HepG2 (cell line): ENCODE measurements around the gene GOLGA6C. TPM values are rescaled to one million over a fixed set of nuclear protein-coding genes. Genes with fewer than 3 reads are reported as not detected.
"Not testable (repeated sequence)": the region's sequence is repeated elsewhere in the genome, so short reads cannot be mapped to it uniquely, and the experiment has no call there.

Experiments used
- ATAC-seq: fragments of 200-7000 bp; cut with Tn5 transposase; 3 replicates; pipeline ENCODE4 v1.9.1; 2020; ENCODE audit warnings: mild to moderate bottlenecking, moderate library complexity
- BruUV-seq: library from RNA; stranded (reverse); fragments of 400-500 nt; replicated peaks from 2 replicates; lab custom pipeline; 2021; lab: Mats Ljungman, UMichigan
- CTCF ChIA-PET: fragments of 300-600 bp; formaldehyde crosslinking; extraction: SDS; loops from one replicate; lab custom pipeline; 2021; ENCODE audit warnings: low total read pairs, inconsistent platforms, low intra/inter-chr PET ratio; lab: Yijun Ruan, JAX
- POLR2A ChIA-PET: fragments of 350-600 bp; sonication (Branson Sonifier 250); formaldehyde crosslinking; loops from one replicate; lab custom pipeline; 2020; ENCODE audit warnings: antibody characterized with exemption, inconsistent platforms; lab: Yijun Ruan, JAX
- DNase-seq: peaks from one replicate; pipeline ENCODE4 v3.0.0-alpha.2; 2015; ENCODE audit warnings: low spot score
- FAIRE-seq: peaks from 3 replicates; lab custom pipeline; 2011; peaks lifted over from hg19 to GRCh38; lab: Jason Lieb, UNC
- H2AFZ ChIP-seq: one replicate; pipeline ENCODE4 v1.6.1; 2011; ENCODE audit warnings: low read length, inconsistent platforms
- H3K27ac ChIP-seq: fragments of 300-600 bp; 3 replicates; pipeline ENCODE4 v1.8.0; 2011; ENCODE audit warnings: mixed run types, mild to moderate bottlenecking, mixed read lengths, low read length, inconsistent platforms; ENCODE audit not compliant: insufficient read depth; ENCODE audit errors: extremely low read length
- H3K27me3 ChIP-seq, 2 experiments: fragments of 200-600 bp in 1 of 2; 2 replicates in 1 of 2; 3 replicates in 1 of 2; pipeline versions ENCODE4 v1.6.0 to v1.8.0; 2011; ENCODE audit warnings: low read length in 2 of 2, mild to moderate bottlenecking in 2 of 2, moderate library complexity in 2 of 2, inconsistent platforms in 1 of 2; ENCODE audit not compliant: insufficient read depth in 2 of 2, control insufficient read depth in 1 of 2
- H3K36me3 ChIP-seq, 2 experiments: fragments of 200-600 bp in 1 of 2; replicated peaks in 1 of 2; 2 replicates in 1 of 2; 3 replicates in 1 of 2; pipeline versions ENCODE4 v1.5.1 to v1.8.0; 2011; ENCODE audit warnings: low read length in 2 of 2, inconsistent platforms in 1 of 2; ENCODE audit not compliant: insufficient read depth in 2 of 2, control insufficient read depth in 1 of 2
- H3K4me1 ChIP-seq: 2 replicates; pipeline ENCODE4 v1.5.1; 2012; ENCODE audit warnings: low read length, inconsistent platforms; ENCODE audit not compliant: insufficient read depth
- H3K4me2 ChIP-seq: 2 replicates; pipeline ENCODE4 v1.6.0; 2011; ENCODE audit warnings: low read depth, low read length, inconsistent platforms
- H3K4me3 ChIP-seq, 3 experiments: fragments of 200-600 bp in 1 of 3; sonication (generic), shearing (Covaris generic) in 1 of 3; replicated peaks in 1 of 3; 2 replicates each; pipeline ENCODE4 v1.5.1; 2011 to 2016; ENCODE audit warnings: low read length in 3 of 3, inconsistent platforms in 2 of 3, low read depth in 2 of 3, mild to moderate bottlenecking in 2 of 3, control low read depth in 1 of 3, mixed read lengths in 1 of 3; ENCODE audit not compliant: insufficient read depth in 1 of 3
- H3K79me2 ChIP-seq: one replicate; pipeline ENCODE4 v1.6.1; 2011; ENCODE audit warnings: low read length, inconsistent platforms; ENCODE audit not compliant: insufficient read depth
- H3K9ac ChIP-seq: 2 replicates; pipeline ENCODE4 v1.6.0; 2011; ENCODE audit warnings: mild to moderate bottlenecking, low read depth, low read length, inconsistent platforms; ENCODE audit not compliant: insufficient read depth
- H3K9me3 ChIP-seq: 2 replicates; pipeline ENCODE4 v1.5.1; 2012; ENCODE audit warnings: mild to moderate bottlenecking, low read length
- H4K20me1 ChIP-seq: 2 replicates; pipeline ENCODE4 v1.6.0; 2011; ENCODE audit warnings: inconsistent platforms, mild to moderate bottlenecking, low read length, moderate library complexity; ENCODE audit not compliant: insufficient read depth
- BCL6 ChIP-seq: IDR thresholded peaks from 2 replicates; pipeline ENCODE4 v1.6.1; 2016; ENCODE audit warnings: missing genetic modification reagents, missing compliant biosample characterization
- CENPT ChIP-seq: sonication (generic); formaldehyde crosslinking; IDR thresholded peaks from 2 replicates; pipeline ENCODE4 v1.8.0; 2022; ENCODE audit warnings: low read depth, mild to moderate bottlenecking, moderate library complexity, missing genetic modification reagents
- DZIP1 ChIP-seq: sonication (generic); formaldehyde crosslinking; IDR thresholded peaks from 2 replicates; pipeline ENCODE4 v1.5.0; 2020; ENCODE audit warnings: mild to moderate bottlenecking, missing genetic modification reagents
- FOXP4 ChIP-seq: sonication (generic); formaldehyde crosslinking; IDR thresholded peaks from 2 replicates; pipeline ENCODE4 v1.4.0; 2020; ENCODE audit warnings: missing genetic modification reagents
- MED1 ChIP-seq: sonication (generic); formaldehyde crosslinking; IDR thresholded peaks from 2 replicates; pipeline ENCODE4 v1.4.0; 2020; ENCODE audit warnings: missing genetic modification reagents
- MXD1 ChIP-seq: sonication (generic); formaldehyde crosslinking; IDR thresholded peaks from 2 replicates; pipeline ENCODE4 v1.4.0; 2020; ENCODE audit warnings: mild to moderate bottlenecking, missing genetic modification reagents
- NFYC ChIP-seq: IDR thresholded peaks from 2 replicates; pipeline ENCODE4 v1.6.1; 2016; ENCODE audit warnings: missing genetic modification reagents, missing compliant biosample characterization
- NR2F1 ChIP-seq, 2 experiments: fragments of 450-650 bp in 1 of 2; formaldehyde crosslinking in 1 of 2; IDR thresholded peaks; 2 replicates each; pipeline versions ENCODE4 v1.5.0 to v1.6.1; 2016 to 2020; ENCODE audit warnings: mild to moderate bottlenecking in 1 of 2, missing compliant biosample characterization in 1 of 2, missing genetic modification reagents in 1 of 2, moderate library complexity in 1 of 2
- TEAD2 ChIP-seq: sonication (generic); formaldehyde crosslinking; IDR thresholded peaks from 2 replicates; pipeline ENCODE4 v1.9.0; 2021; ENCODE audit warnings: missing genetic modification reagents
- ZBTB44 ChIP-seq: sonication (generic); formaldehyde crosslinking; IDR thresholded peaks from 2 replicates; pipeline ENCODE4 v1.4.0; 2020; ENCODE audit warnings: missing genetic modification reagents
- ZNF335 ChIP-seq: sonication (generic); formaldehyde crosslinking; IDR thresholded peaks from 2 replicates; pipeline ENCODE4 v1.4.0; 2020; ENCODE audit warnings: missing genetic modification reagents
- ZNF724P ChIP-seq: sonication (generic); formaldehyde crosslinking; IDR thresholded peaks from 2 replicates; pipeline ENCODE4 v1.8.0; 2022; ENCODE audit warnings: missing genetic modification reagents, borderline replicate concordance
- WGBS: methylation state at CpG from one replicate; pipeline ENCODE4 v1.1.6; 2017; ENCODE audit warnings: low lambda C conversion rate; 5-methylcytosine and 5-hydroxymethylcytosine counted together
- in situ Hi-C: cut with HindIII; loops from 2 replicates; pipeline ENCODE4 v1.10.0; 2017; ENCODE audit warnings: low pct_unique_long_range_greater_than_20kb; ENCODE audit not compliant: extremely low pct_ligation_motif_present
- intact Hi-C: fragments of 100-400 bp; cut with micrococcal nuclease; formaldehyde crosslinking; loops from one replicate; pipeline ENCODE4 v1.10.0; 2022; ENCODE audit not compliant: unreplicated experiment
- polyA plus RNA-seq, 8 experiments: library from polyadenylated mRNA; depleted of rRNA in 3 of 8; stranded (reverse) in 7 of 8; unstranded in 1 of 8; fragments of >200 nt; fragmentation: Illumina TruSeq in 4 of 8; extraction: Trizol in 4 of 8; gene quantifications; 2 replicates each; pipeline versions ENCODE4 v1.2.1 to v1.2.3, GENCODE V29; 2011 to 2016; ENCODE audit warnings: low read depth in 4 of 8, missing spikeins in 1 of 8, mixed read lengths in 1 of 8; ENCODE audit not compliant: insufficient read depth in 1 of 8
- total RNA-seq, 5 experiments: library from RNA; depleted of rRNA; stranded (reverse); fragments of >200 nt; fragmentation: Illumina TruSeq; extraction: Trizol; gene quantifications; 2 replicates each; pipeline ENCODE4 v1.2.3, GENCODE V29; 2016; ENCODE audit warnings: low read depth in 1 of 5

Gene GOLGA6C
- total and polyA plus RNA-seq, 2 of the 13 experiments (the other 11 are each of a cell fraction or from before 2014, with no cell fraction given) = not detected

- ATAC-seq (no peak), DNase-seq (no peak), FAIRE-seq (no peak)
- no peaks in the 10 kb centered on the region for H3K79me2 ChIP-seq
- peaks cover 0 to 13% of the 10 kb centered on the region in 2 experiments; a peak in 3 of 5 replicates for H3K27me3 ChIP-seq
- no peak overlapping the region for H2AFZ ChIP-seq
- TF ChIP-seq DZIP1 (CRISPR knock-in tag) = no peak
- TF ChIP-seq MED1 (CRISPR knock-in tag) = no peak
- TF ChIP-seq TEAD2 (CRISPR knock-in tag) = no peak
- no peak for TF ChIP-seq NFYC (CRISPR knock-in tag)
- TF ChIP-seq ZNF724P (CRISPR knock-in tag) = no peak
- TF ChIP-seq BCL6 = no peak
- TF ChIP-seq CENPT = no peak
- no peak for TF ChIP-seq NR2F1 (CRISPR knock-in tag; IDR thresholded peaks at IDR 0.05)
- no peak for TF ChIP-seq MXD1 (CRISPR knock-in tag)
- TF ChIP-seq ZBTB44 (CRISPR knock-in tag) = no peak
- TF ChIP-seq ZNF335 = no peak
- no peak for TF ChIP-seq FOXP4
- in situ Hi-C loops = no loop called here
- 23% methylated on average over 4 of the region's 9 CpGs for WGBS
- H3K4me3 ChIP-seq = no peak overlapping the region
- CTCF ChIA-PET = no interaction called here
- H3K27ac ChIP-seq = no peak overlapping the region
- no peaks in the 10 kb centered on the region for H3K9me3 ChIP-seq
- intact Hi-C loops = loop anchor here (10.0 kb wide), 1 partner anchor 268 kb away; no protein-coding TSS in a partner anchor
- BruUV-seq = no TSS peak
- H3K4me2 ChIP-seq = no peak overlapping the region
- H3K36me3 ChIP-seq = no peaks in the 10 kb centered on the region
- H4K20me1 ChIP-seq = no peaks in the 10 kb centered on the region
- POLR2A ChIA-PET = no interaction called here
- no peaks in the 10 kb centered on the region for H3K4me1 ChIP-seq
- H3K9ac ChIP-seq = no peak overlapping the region
Measured at GRCh38 chr15:75302318-75302717, 44.2 kb downstream of the GOLGA6C start.

GRCh38 chr15:75302753-75303152, 44.6 kb downstream of the GOLGA6C start:
- DNase-seq, H3K27ac ChIP-seq, H4K20me1 ChIP-seq, CTCF ChIA-PET, H3K4me2 ChIP-seq, FAIRE-seq, H3K4me3 ChIP-seq, H3K36me3 ChIP-seq, POLR2A ChIA-PET, H3K9me3 ChIP-seq, H3K9ac ChIP-seq, in situ Hi-C loops, BruUV-seq, H3K79me2 ChIP-seq, H3K4me1 ChIP-seq, H2AFZ ChIP-seq, ATAC-seq: not testable (repeated sequence)
- peaks cover 0 to 15% of the 10 kb centered on the region in 2 experiments; a peak in 3 of 5 replicates for H3K27me3 ChIP-seq
- WGBS = 46% methylated on average over 4 of the region's 4 CpGs
- intact Hi-C loops = loop anchor here (10.0 kb wide), 1 partner anchor 268 kb away; no protein-coding TSS in a partner anchor
